ENCODE data around the gene DGKD.

GRCh38 chr2:233471291-233472035 lies 117.2 kb downstream of the DGKD start:
- TF ChIP-seq TAF1 (IDR thresholded peaks at IDR 0.05; ENCODE audit: borderline replicate concordance, insufficient read depth, low read length) (no peak), SIN3A (IDR thresholded peaks at IDR 0.05; ENCODE audit: borderline replicate concordance, insufficient read depth, low read length) (no peak), POLR2AphosphoS5 (IDR thresholded peaks at IDR 0.05; ENCODE audit: low read depth, low read length) (no peak)
